ENCODE measurements around the gene DEF6. TPM values are rescaled to one million over a fixed set of nuclear protein-coding genes. Genes with fewer than 3 reads are reported as not detected.

The DEF6 gene
- total RNA-seq, 1 donor from 2014 or later = 125 TPM

- H3K27me3 Mint-ChIP-seq (ENCODE audit: insufficient read depth) = no peaks in the 10 kb centered on the region
- H3K4me1 Mint-ChIP-seq (ENCODE audit: low read depth) = no peaks in the 10 kb centered on the region
- no peaks in the 10 kb centered on the region for H3K9me3 Mint-ChIP-seq
- no peak overlapping the region for H3K27ac Mint-ChIP-seq
- H3K36me3 Mint-ChIP-seq (ENCODE audit: low read depth) = peaks cover 21% of the 10 kb centered on the region
- no peak for DNase-seq (ENCODE audit: low spot score)
- no peak overlapping the region for H3K4me3 Mint-ChIP-seq
- intact Hi-C loops (cut with micrococcal nuclease) = no loop called here
Observed at GRCh38 chr6:35291491-35291890, 6.1 kb upstream of the DEF6 start.

- Mint-ChIP-seq H3K27me3 (ENCODE audit: insufficient read depth) (no peaks in the 10 kb centered on the region), H3K4me3 (no peak overlapping the region), H3K27ac (no peak overlapping the region), H3K9me3 (no peaks in the 10 kb centered on the region), H3K36me3 (ENCODE audit: low read depth) (peaks cover 19% of the 10 kb centered on the region), H3K4me1 (ENCODE audit: low read depth) (peaks cover 8% of the 10 kb centered on the region)
- DNase-seq (ENCODE audit: low spot score) = no peak
- intact Hi-C loops (cut with micrococcal nuclease) = no loop called here
Observed at GRCh38 chr6:35292494-35292893, 5.1 kb upstream of the DEF6 start.

- Mint-ChIP-seq H3K27ac (no peak overlapping the region), H3K4me1 (ENCODE audit: low read depth) (peaks cover 11% of the 10 kb centered on the region), H3K27me3 (ENCODE audit: insufficient read depth) (no peaks in the 10 kb centered on the region), H3K4me3 (no peak overlapping the region), H3K9me3 (no peaks in the 10 kb centered on the region), H3K36me3 (ENCODE audit: low read depth) (peaks cover 16% of the 10 kb centered on the region)
- DNase-seq (ENCODE audit: low spot score) = no peak
- intact Hi-C loops (cut with micrococcal nuclease) = loop anchor here (1.0 to 2.0 kb wide), 2 partner anchors 291 to 443 kb away; partner anchors contain the start of gene ARMC12
Observed at GRCh38 chr6:35293681-35294080, 3.9 kb upstream of the DEF6 start.

GRCh38 chr6:35294308-35294945 is 3.2 kb upstream of the DEF6 start:
- no peak overlapping the region for H3K4me3 Mint-ChIP-seq
- H3K27ac Mint-ChIP-seq = no peak overlapping the region
- intact Hi-C loops (cut with micrococcal nuclease) = loop anchor here (1.0 to 2.0 kb wide), 2 partner anchors 290 to 442 kb away; partner anchors contain the start of gene ARMC12
- H3K27me3 Mint-ChIP-seq (ENCODE audit: insufficient read depth) = no peaks in the 10 kb centered on the region
- peak; percentile 45 for DNase-seq (ENCODE audit: low spot score)
- no peaks in the 10 kb centered on the region for H3K9me3 Mint-ChIP-seq
- peaks cover 18% of the 10 kb centered on the region for H3K4me1 Mint-ChIP-seq (ENCODE audit: low read depth)
- peaks cover 20% of the 10 kb centered on the region for H3K36me3 Mint-ChIP-seq (ENCODE audit: low read depth)

- Mint-ChIP-seq H3K27me3 (ENCODE audit: insufficient read depth) (no peaks in the 10 kb centered on the region), H3K4me3 (no peak overlapping the region)
- intact Hi-C loops (cut with micrococcal nuclease) = loop anchor here (2.0 to 5.0 kb wide), 2 partner anchors 408 to 442 kb away; partner anchors contain the start of genes ANKS1A, ARMC12 and TAF11
Observed at GRCh38 chr6:35295036-35295435, 2.6 kb upstream of the DEF6 start.

GRCh38 chr6:35295521-35296315 is 1.9 kb upstream of the DEF6 start:
- H3K4me3 Mint-ChIP-seq = no peak overlapping the region

More at GRCh38 chr6:35295036-35295435, 2.6 kb upstream of the DEF6 start:
- Mint-ChIP-seq H3K9me3 (no peaks in the 10 kb centered on the region), H3K36me3 (ENCODE audit: low read depth) (peaks cover 24% of the 10 kb centered on the region), H3K4me1 (ENCODE audit: low read depth) (peaks cover 24% of the 10 kb centered on the region), H3K27ac (no peak overlapping the region)
- no peak for DNase-seq (ENCODE audit: low spot score)

GRCh38 chr6:35296931-35297600 is 552 bp upstream of the DEF6 start:
- H3K36me3 Mint-ChIP-seq (ENCODE audit: low read depth) = peaks cover 28% of the 10 kb centered on the region
- intact Hi-C loops (cut with micrococcal nuclease) = loop anchor here (1.0 to 5.0 kb wide), 6 partner anchors 14 to 410 kb away; partner anchors contain the start of genes ANKS1A, PPARD, RPL10A and TAF11
- H3K27ac Mint-ChIP-seq = peak overlapping the region; percentile 98
- H3K27me3 Mint-ChIP-seq (ENCODE audit: insufficient read depth) = no peaks in the 10 kb centered on the region
- H3K4me1 Mint-ChIP-seq (ENCODE audit: low read depth) = peaks cover 41% of the 10 kb centered on the region
- no peaks in the 10 kb centered on the region for H3K9me3 Mint-ChIP-seq
- H3K4me3 Mint-ChIP-seq = peak overlapping the region; percentile 88
- DNase-seq (ENCODE audit: low spot score) = no peak

More at GRCh38 chr6:35295521-35296315, 1.9 kb upstream of the DEF6 start:
- Mint-ChIP-seq H3K27ac (peak overlapping the region; percentile 40), H3K9me3 (no peaks in the 10 kb centered on the region), H3K4me1 (ENCODE audit: low read depth) (peaks cover 31% of the 10 kb centered on the region), H3K36me3 (ENCODE audit: low read depth) (peaks cover 26% of the 10 kb centered on the region), H3K27me3 (ENCODE audit: insufficient read depth) (no peaks in the 10 kb centered on the region)
- intact Hi-C loops (cut with micrococcal nuclease) = loop anchor here (2.0 to 5.0 kb wide), 3 partner anchors 15 to 441 kb away; partner anchors contain the start of genes ANKS1A, ARMC12 and TAF11
- DNase-seq (ENCODE audit: low spot score) = no peak

- no peaks in the 10 kb centered on the region for H3K27me3 Mint-ChIP-seq (ENCODE audit: insufficient read depth)
- peak overlapping the region; percentile 98 for H3K27ac Mint-ChIP-seq
- peaks cover 55% of the 10 kb centered on the region for H3K4me1 Mint-ChIP-seq (ENCODE audit: low read depth)
- no peaks in the 10 kb centered on the region for H3K9me3 Mint-ChIP-seq
- H3K36me3 Mint-ChIP-seq (ENCODE audit: low read depth) = peaks cover 29% of the 10 kb centered on the region
- no peak for DNase-seq (ENCODE audit: low spot score)
- H3K4me3 Mint-ChIP-seq = peak overlapping the region; percentile 88
- intact Hi-C loops (cut with micrococcal nuclease) = loop anchor here (1.0 to 5.0 kb wide), 2 partner anchors 70 to 411 kb away; partner anchors contain the start of genes ANKS1A and TAF11
Observed at GRCh38 chr6:35298625-35299140, 1.1 kb downstream of the DEF6 start.

- Mint-ChIP-seq H3K36me3 (ENCODE audit: low read depth) (peaks cover 32% of the 10 kb centered on the region), H3K4me3 (peak overlapping the region; percentile 88), H3K27me3 (ENCODE audit: insufficient read depth) (no peaks in the 10 kb centered on the region), H3K9me3 (no peaks in the 10 kb centered on the region), H3K27ac (peak overlapping the region; percentile 98), H3K4me1 (ENCODE audit: low read depth) (peaks cover 65% of the 10 kb centered on the region)
- intact Hi-C loops (cut with micrococcal nuclease) = loop anchor here (5.0 kb wide), 1 partner anchor 412 kb away; the partner anchor contains the start of genes ANKS1A and TAF11
- DNase-seq (ENCODE audit: low spot score) = no peak
Observed at GRCh38 chr6:35299674-35300073, 2.1 kb downstream of the DEF6 start.

GRCh38 chr6:35300848-35301247 is 3.2 kb downstream of the DEF6 start:
- no peak for DNase-seq (ENCODE audit: low spot score)
- H3K27me3 Mint-ChIP-seq (ENCODE audit: insufficient read depth) = no peaks in the 10 kb centered on the region
- peaks cover 32% of the 10 kb centered on the region for H3K36me3 Mint-ChIP-seq (ENCODE audit: low read depth)
- intact Hi-C loops (cut with micrococcal nuclease) = no loop called here
- H3K27ac Mint-ChIP-seq = peak overlapping the region; percentile 98
- H3K4me3 Mint-ChIP-seq = peak overlapping the region; percentile 88
- peaks cover 65% of the 10 kb centered on the region for H3K4me1 Mint-ChIP-seq (ENCODE audit: low read depth)
- no peaks in the 10 kb centered on the region for H3K9me3 Mint-ChIP-seq

- no peaks in the 10 kb centered on the region for H3K27me3 Mint-ChIP-seq (ENCODE audit: insufficient read depth)
- intact Hi-C loops (cut with micrococcal nuclease) = loop anchor here (1.0 to 2.0 kb wide), 6 partner anchors 9 to 166 kb away; partner anchors contain the start of genes FANCE, PPARD, RPL10A and ZNF76
- peaks cover 43% of the 10 kb centered on the region for H3K36me3 Mint-ChIP-seq (ENCODE audit: low read depth)
Observed at GRCh38 chr6:35302604-35303241, 5.1 kb downstream of the DEF6 start.

GRCh38 chr6:35304299-35304698 is 6.7 kb downstream of the DEF6 start:
- intact Hi-C loops (cut with micrococcal nuclease) = no loop called here
- peaks cover 75% of the 10 kb centered on the region for H3K4me1 Mint-ChIP-seq (ENCODE audit: low read depth)
- H3K27me3 Mint-ChIP-seq (ENCODE audit: insufficient read depth) = no peaks in the 10 kb centered on the region
- peak overlapping the region; percentile 71 for H3K27ac Mint-ChIP-seq
- peak overlapping the region; percentile 87 for H3K4me3 Mint-ChIP-seq
- H3K9me3 Mint-ChIP-seq = no peaks in the 10 kb centered on the region
- H3K36me3 Mint-ChIP-seq (ENCODE audit: low read depth) = peaks cover 49% of the 10 kb centered on the region
- DNase-seq (ENCODE audit: low spot score) = no peak

More at GRCh38 chr6:35302604-35303241, 5.1 kb downstream of the DEF6 start:
- Mint-ChIP-seq H3K4me3 (peak overlapping the region; percentile 87), H3K4me1 (ENCODE audit: low read depth) (peaks cover 69% of the 10 kb centered on the region), H3K27ac (peak overlapping the region; percentile 98), H3K9me3 (no peaks in the 10 kb centered on the region)
- peak; percentile 87 for DNase-seq (ENCODE audit: low spot score)
